PFSK-1 (cell line): ENCODE data around the gene EXOSC2.

ENCODE experiments used
- FOXP2 ChIP-seq: optimal IDR thresholded peaks from 2 replicates; pipeline ENCODE3; 2011; ENCODE audit warnings: borderline replicate concordance, control low read depth, inconsistent platforms; ENCODE audit not compliant: insufficient read depth; ENCODE audit errors: extremely low read length, extremely low read depth
- POLR2AphosphoS5 ChIP-seq: IDR thresholded peaks from 2 replicates; pipeline ENCODE4 v1.6.1; 2012; ENCODE audit warnings: low read depth, mild to moderate bottlenecking, control low read depth, low read length, moderate library complexity
- REST ChIP-seq, 2 experiments: IDR thresholded peaks; 2 replicates each; pipeline versions ENCODE4 v1.6.1 to v1.8.0; 2011 to 2012; ENCODE audit warnings: low read depth in 2 of 2, low read length in 2 of 2, control low read depth in 1 of 2, inconsistent platforms in 1 of 2, mild to moderate bottlenecking in 1 of 2, moderate library complexity in 1 of 2; ENCODE audit not compliant: insufficient read depth in 1 of 2
- SIN3A ChIP-seq: IDR thresholded peaks from 2 replicates; pipeline ENCODE4 v1.6.1; 2012; ENCODE audit warnings: mild to moderate bottlenecking, low read length, moderate library complexity, borderline replicate concordance; ENCODE audit not compliant: insufficient read depth

GRCh38 chr9:130739081-130739480, 45.5 kb downstream of the EXOSC2 start:
- TF ChIP-seq REST (IDR thresholded peaks at IDR 0.05; ENCODE audit: insufficient read depth in 1 of 2, low read depth in 2 of 2, low read length in 2 of 2) (no peak), FOXP2 (no peak), POLR2AphosphoS5 (no peak), SIN3A (no peak)
